ENCODE data around the gene HEY2.

Gene HEY2

GRCh38 chr6:125753218-125753936 lies 3.9 kb downstream of the HEY2 start:
- TF ChIP-seq RARB (CRISPR knock-in tag; IDR thresholded peaks at IDR 0.05) (no peak), ZNF565 (CRISPR knock-in tag; conservative IDR thresholded peaks at IDR 0.05; ENCODE audit: low read depth) (no peak), OSR1 (CRISPR knock-in tag; IDR thresholded peaks at IDR 0.05) (no peak), ZFP3 (CRISPR knock-in tag; IDR thresholded peaks at IDR 0.05) (no peak), POU6F1 (CRISPR knock-in tag; IDR thresholded peaks at IDR 0.05; ENCODE audit: borderline replicate concordance, low read depth) (no peak), CSDC2 (CRISPR knock-in tag; IDR thresholded peaks at IDR 0.05) (no peak), TOX (CRISPR knock-in tag; IDR thresholded peaks at IDR 0.05; ENCODE audit: borderline replicate concordance) (no peak), CREB5 (CRISPR knock-in tag; IDR thresholded peaks at IDR 0.05; ENCODE audit: low read depth) (no peak), ZNF70 (CRISPR knock-in tag; IDR thresholded peaks at IDR 0.05) (no peak), ZNF8 (CRISPR knock-in tag; IDR thresholded peaks at IDR 0.05) (no peak), ZFP30 (CRISPR knock-in tag; IDR thresholded peaks at IDR 0.05) (no peak), BACH2 (CRISPR knock-in tag; IDR thresholded peaks at IDR 0.05; ENCODE audit: borderline replicate concordance) (no peak), CSRNP3 (CRISPR knock-in tag; IDR thresholded peaks at IDR 0.05) (no peak), SNAI2 (CRISPR knock-in tag; IDR thresholded peaks at IDR 0.05) (no peak), GLIS3 (CRISPR knock-in tag; IDR thresholded peaks at IDR 0.05) (no peak), PPARA (CRISPR knock-in tag; IDR thresholded peaks at IDR 0.05; ENCODE audit: borderline replicate concordance) (no peak), PATZ1 (CRISPR knock-in tag; IDR thresholded peaks at IDR 0.05; ENCODE audit: borderline replicate concordance) (no peak), TSHZ2 (CRISPR knock-in tag; IDR thresholded peaks at IDR 0.05) (no peak), ESRRG (CRISPR knock-in tag; IDR thresholded peaks at IDR 0.05) (no peak), TCF4 (CRISPR knock-in tag; IDR thresholded peaks at IDR 0.05; ENCODE audit: borderline replicate concordance) (no peak)

GRCh38 chr6:125753937-125754259 lies 4.5 kb downstream of the HEY2 start:
- ATAC-seq = no peak
- TF ChIP-seq ZNF8 (CRISPR knock-in tag; IDR thresholded peaks at IDR 0.05) = no peak
- no peak for TF ChIP-seq ESRRG (CRISPR knock-in tag; IDR thresholded peaks at IDR 0.05)
- TF ChIP-seq BACH2 (CRISPR knock-in tag; IDR thresholded peaks at IDR 0.05; ENCODE audit: borderline replicate concordance) = no peak
- no peak for TF ChIP-seq ZNF70 (CRISPR knock-in tag; IDR thresholded peaks at IDR 0.05)
- TF ChIP-seq GLIS3 (CRISPR knock-in tag; IDR thresholded peaks at IDR 0.05) = no peak
- TF ChIP-seq ZNF565 (CRISPR knock-in tag; conservative IDR thresholded peaks at IDR 0.05; ENCODE audit: low read depth) = no peak
- no peak for TF ChIP-seq CSRNP3 (CRISPR knock-in tag; IDR thresholded peaks at IDR 0.05)
- TF ChIP-seq ISL1 (CRISPR knock-in tag; IDR thresholded peaks at IDR 0.05) = no peak
- TF ChIP-seq TSHZ2 (CRISPR knock-in tag; IDR thresholded peaks at IDR 0.05) = no peak
- no peak for TF ChIP-seq PPARA (CRISPR knock-in tag; IDR thresholded peaks at IDR 0.05; ENCODE audit: borderline replicate concordance)
- TF ChIP-seq OSR1 (CRISPR knock-in tag; IDR thresholded peaks at IDR 0.05) = no peak
- no peak for TF ChIP-seq CSDC2 (CRISPR knock-in tag; IDR thresholded peaks at IDR 0.05)
- no peak for TF ChIP-seq ZFP3 (CRISPR knock-in tag; IDR thresholded peaks at IDR 0.05)

More at GRCh38 chr6:125753218-125753936, 3.9 kb downstream of the HEY2 start:
- no peak for ATAC-seq
